ENCODE measurements around the gene PTPN18.

PTPN18 gene, protein sequence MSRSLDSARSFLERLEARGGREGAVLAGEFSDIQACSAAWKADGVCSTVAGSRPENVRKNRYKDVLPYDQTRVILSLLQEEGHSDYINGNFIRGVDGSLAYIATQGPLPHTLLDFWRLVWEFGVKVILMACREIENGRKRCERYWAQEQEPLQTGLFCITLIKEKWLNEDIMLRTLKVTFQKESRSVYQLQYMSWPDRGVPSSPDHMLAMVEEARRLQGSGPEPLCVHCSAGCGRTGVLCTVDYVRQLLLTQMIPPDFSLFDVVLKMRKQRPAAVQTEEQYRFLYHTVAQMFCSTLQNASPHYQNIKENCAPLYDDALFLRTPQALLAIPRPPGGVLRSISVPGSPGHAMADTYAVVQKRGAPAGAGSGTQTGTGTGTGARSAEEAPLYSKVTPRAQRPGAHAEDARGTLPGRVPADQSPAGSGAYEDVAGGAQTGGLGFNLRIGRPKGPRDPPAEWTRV

DNA sequence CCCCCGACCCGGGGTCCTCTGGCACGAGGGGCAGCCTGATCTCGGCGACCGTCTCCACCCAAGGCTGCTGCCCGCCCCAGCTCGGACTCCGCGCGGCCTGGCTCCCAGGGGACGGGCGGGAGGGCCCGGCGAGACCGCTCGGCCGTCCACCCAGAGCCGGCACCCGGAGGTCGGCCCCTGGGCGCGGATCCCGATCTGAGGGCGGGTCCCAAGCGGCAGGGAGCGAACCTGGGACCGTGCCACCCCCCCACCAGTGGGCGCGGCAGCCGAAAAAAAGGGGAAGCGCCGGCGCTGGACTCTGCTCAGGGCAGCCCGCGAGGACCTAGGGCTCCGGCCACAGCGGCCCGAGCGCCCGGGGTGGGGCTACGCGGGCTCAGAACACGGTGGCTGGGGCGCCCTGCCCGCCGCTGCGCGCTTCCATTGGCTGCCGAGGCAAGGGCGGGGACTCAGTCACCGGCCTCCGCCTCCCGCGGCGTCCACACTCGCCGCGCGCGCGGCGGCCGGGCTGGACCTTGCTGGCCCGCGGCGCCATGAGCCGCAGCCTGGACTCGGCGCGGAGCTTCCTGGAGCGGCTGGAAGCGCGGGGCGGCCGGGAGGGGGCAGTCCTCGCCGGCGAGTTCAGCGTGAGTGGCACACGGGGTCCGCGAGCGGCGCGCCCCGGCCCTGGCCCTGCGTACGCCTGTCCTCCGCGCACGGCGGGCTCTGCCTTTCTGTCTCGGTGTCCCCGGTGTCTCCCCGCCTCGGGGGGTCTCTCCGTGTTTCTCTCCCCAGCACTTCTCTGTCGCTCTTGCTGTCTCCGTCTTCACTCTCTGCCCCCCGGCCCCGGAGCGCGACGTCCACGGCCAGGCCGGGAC lies at the start of gene PTPN18:
PTPN18 (plus strand) TSS at position 479 of the 854 bp plus-strand sequence; CDS start at position 531, 52 bp downstream.
- H3K4me3 ChIP-seq (ENCODE audit: low read length), result peak within 1 kb of the TSS; percentile 72
- DNase-seq (ENCODE audit: low read depth), result peak; percentile 86
- peak; percentile 38 for TF ChIP-seq CTCF (conservative IDR thresholded peaks at IDR 0.05; ENCODE audit: low read length)

DNA sequence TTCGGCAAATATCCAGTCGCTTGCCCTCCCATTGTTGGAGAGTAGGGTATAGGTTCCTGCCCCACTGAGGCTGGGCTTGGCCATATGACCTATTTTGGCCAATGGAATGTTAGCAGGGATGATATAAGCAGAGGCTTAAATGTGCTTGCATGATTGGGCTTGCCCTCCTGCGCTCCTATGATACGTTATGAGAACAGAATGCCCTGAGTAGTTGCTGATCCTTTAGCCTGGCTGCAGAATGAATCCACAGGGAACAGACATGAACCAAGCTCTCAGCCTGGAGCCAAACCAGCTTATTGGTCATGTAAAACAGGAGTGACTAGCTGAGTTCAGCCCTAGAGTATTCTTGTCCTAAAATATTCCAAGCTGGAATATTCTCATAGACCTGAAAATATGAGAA lies 48.0 kb upstream of the PTPN18 start:
- no peak for DNase-seq (ENCODE audit: low read depth)
- TF ChIP-seq CTCF (conservative IDR thresholded peaks at IDR 0.05; ENCODE audit: low read length), result no peak
- H3K4me3 ChIP-seq (ENCODE audit: low read length), result no peak overlapping the region

GRCh38 chr2:130310881-130311280 lies 45.0 kb upstream of the PTPN18 start:
- no peak overlapping the region for H3K4me3 ChIP-seq (ENCODE audit: low read length)
- TF ChIP-seq CTCF (conservative IDR thresholded peaks at IDR 0.05; ENCODE audit: low read length), result no peak
- no peak for DNase-seq (ENCODE audit: low read depth)

DNA sequence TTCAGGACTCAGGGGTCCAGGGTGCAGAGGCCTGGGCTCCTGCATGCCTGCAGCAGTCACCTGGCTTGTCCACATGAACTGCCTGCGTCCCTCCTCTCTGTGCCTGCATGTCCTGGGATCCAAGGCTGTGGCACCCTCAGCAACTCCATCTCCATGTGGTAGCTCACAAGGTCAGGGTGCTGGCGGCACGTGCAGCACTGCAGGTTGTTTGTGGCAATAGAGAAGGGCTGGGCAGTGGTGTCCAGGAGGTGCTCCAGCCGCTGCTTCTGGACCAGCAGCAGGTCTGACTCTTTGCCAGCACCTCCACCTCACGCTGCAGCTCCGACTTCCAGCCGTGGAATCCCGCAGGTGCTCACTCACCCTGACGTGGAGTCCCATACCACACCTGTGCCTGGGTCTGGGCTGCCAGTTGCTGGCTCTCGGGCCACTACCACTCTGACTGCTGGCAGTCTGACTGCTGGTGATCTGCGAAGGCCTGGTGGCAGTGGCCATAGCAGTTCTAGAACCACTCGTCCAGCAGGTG lies 42.0 kb upstream of the PTPN18 start:
- no peak for DNase-seq (ENCODE audit: low read depth)
- H3K4me3 ChIP-seq (ENCODE audit: low read length), result no peak overlapping the region
- no peak for TF ChIP-seq CTCF (conservative IDR thresholded peaks at IDR 0.05; ENCODE audit: low read length)

GRCh38 chr2:130314377-130314776 lies 41.5 kb upstream of the PTPN18 start:
- no peak for TF ChIP-seq CTCF (conservative IDR thresholded peaks at IDR 0.05; ENCODE audit: low read length)
- no peak overlapping the region for H3K4me3 ChIP-seq (ENCODE audit: low read length)
- DNase-seq (ENCODE audit: low read depth), result no peak

DNA sequence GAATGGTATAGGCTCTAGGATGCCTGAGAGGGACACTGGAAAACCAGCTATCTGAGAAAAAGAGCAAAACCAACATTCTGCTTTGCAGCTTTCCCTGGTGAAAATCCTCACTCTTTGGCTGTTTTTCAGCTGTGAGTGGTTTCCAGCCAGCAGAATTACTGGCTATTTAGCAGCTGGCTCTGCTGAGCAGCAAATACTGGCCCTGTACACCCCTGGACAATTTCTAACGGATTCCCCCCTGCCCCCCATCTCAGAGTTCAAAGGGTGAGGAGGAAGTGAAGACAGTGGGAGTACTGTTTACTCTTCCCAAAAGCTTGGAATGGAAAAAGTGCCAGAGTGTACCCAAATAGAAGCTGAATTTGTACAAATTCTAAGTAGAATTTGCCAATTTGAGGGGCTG lies 39.3 kb upstream of the PTPN18 start:
- H3K4me3 ChIP-seq (ENCODE audit: low read length), result no peak overlapping the region
- no peak for TF ChIP-seq CTCF (conservative IDR thresholded peaks at IDR 0.05; ENCODE audit: low read length)
- no peak for DNase-seq (ENCODE audit: low read depth)
